Panc1 (cell line): ENCODE measurements around the gene IREB2. TPM values are rescaled to one million over a fixed set of nuclear protein-coding genes. Genes with fewer than 3 reads are reported as not detected.

ENCODE experiments used
- ATAC-seq: fragments of 200-7000 bp; cut with Tn5 transposase; 2 replicates; pipeline ENCODE4 v1.9.1; 2020; ENCODE audit warnings: mild to moderate bottlenecking, moderate library complexity
- BruUV-seq: library from RNA; stranded (reverse); fragments of 400-500 nt; replicated peaks from 2 replicates; lab custom pipeline; 2021; lab: Mats Ljungman, UMichigan
- CTCF ChIA-PET: fragments of 300-600 bp; sonication (Branson Sonifier 250); formaldehyde crosslinking; loops from one replicate; lab custom pipeline; 2022; ENCODE audit warnings: antibody characterized with exemption; lab: Charles Lee
- POLR2A ChIA-PET: fragments of 300-600 bp; sonication (Branson Sonifier 250); formaldehyde crosslinking; loops from one replicate; lab custom pipeline; 2022; ENCODE audit warnings: antibody characterized with exemption; lab: Charles Lee
- DNase-seq: peaks from one replicate; pipeline ENCODE4 v3.0.0-alpha.2; 2010; ENCODE audit warnings: low read depth, low spot score
- H3K27ac ChIP-seq: 2 replicates; pipeline ENCODE4 v1.5.1; 2011; ENCODE audit warnings: mild to moderate bottlenecking, low read length, inconsistent platforms
- H3K27me3 ChIP-seq: fragments of 200-500 bp; sonication (Bioruptor generic); 2 replicates; pipeline ENCODE4 v1.6.0; 2014; ENCODE audit warnings: low read length, inconsistent platforms; ENCODE audit not compliant: control insufficient read depth, insufficient read depth
- H3K36me3 ChIP-seq: fragments of 200-500 bp; sonication (Bioruptor generic); 2 replicates; pipeline ENCODE4 v1.5.1; 2014; ENCODE audit warnings: inconsistent platforms, mild to moderate bottlenecking, low read length, moderate library complexity; ENCODE audit not compliant: control insufficient read depth, insufficient read depth
- H3K4me1 ChIP-seq: 2 replicates; pipeline ENCODE4 v1.5.1; 2011; ENCODE audit warnings: inconsistent platforms, mild to moderate bottlenecking, low read length, moderate library complexity; ENCODE audit not compliant: control insufficient read depth, insufficient read depth
- H3K4me3 ChIP-seq, 2 experiments: 2 replicates each; pipeline ENCODE4 v1.5.1; 2011 to 2012; ENCODE audit warnings: low read depth in 2 of 2, low read length in 2 of 2, mild to moderate bottlenecking in 2 of 2, inconsistent platforms in 1 of 2, moderate library complexity in 1 of 2
- H3K9me3 ChIP-seq: fragments of 200-500 bp; sonication (Bioruptor generic); 2 replicates; pipeline ENCODE4 v1.5.1; 2014; ENCODE audit warnings: low read depth, mild to moderate bottlenecking, inconsistent platforms, low read length, moderate library complexity; ENCODE audit not compliant: control insufficient read depth, insufficient read depth
- POLR2AphosphoS5 ChIP-seq: IDR thresholded peaks from 2 replicates; pipeline ENCODE4 v1.6.1; 2012; ENCODE audit warnings: mild to moderate bottlenecking, low read depth, low read length, moderate library complexity
- SIN3A ChIP-seq: IDR thresholded peaks from 2 replicates; pipeline ENCODE4 v1.6.1; 2012; ENCODE audit warnings: low read depth, mild to moderate bottlenecking, low read length, moderate library complexity, borderline replicate concordance; ENCODE audit not compliant: insufficient read depth
- TCF7L2 ChIP-seq: IDR thresholded peaks from 2 replicates; pipeline ENCODE4 v1.6.1; 2011; ENCODE audit warnings: mild to moderate bottlenecking, low read depth, low read length, inconsistent platforms
- in situ Hi-C: cut with HindIII; loops from 2 replicates; pipeline ENCODE4 v1.10.0; 2016; ENCODE audit warnings: low sequenced_read_pairs, low pct_unique_long_range_greater_than_20kb
- intact Hi-C: fragments of 100-400 bp; cut with micrococcal nuclease; formaldehyde crosslinking; loops from one replicate; pipeline ENCODE4 v1.10.0; 2022; ENCODE audit not compliant: unreplicated experiment
- total RNA-seq: library from RNA; stranded (reverse); gene quantifications from one replicate; pipeline ENCODE4 v1.2.1, GENCODE V29; 2021; ENCODE audit not compliant: unreplicated experiment
- TF ChIP-seq, protein P1 (sequence below): fragments of 450-650 bp; IDR thresholded peaks from 2 replicates; pipeline ENCODE4 v1.5.1; 2017; ENCODE audit warnings: mild to moderate bottlenecking
- TF ChIP-seq, protein P2 (sequence below), 2 experiments: IDR thresholded peaks; 2 replicates each; pipeline ENCODE4 v1.6.1; 2011 to 2012; ENCODE audit warnings: low read depth in 2 of 2, control low read depth in 1 of 2, low read length in 1 of 2, mild to moderate bottlenecking in 1 of 2, moderate library complexity in 1 of 2; ENCODE audit not compliant: insufficient read depth in 1 of 2

IREB2 gene
- total RNA-seq, 1 experiment from 2014 or later: 71.7 TPM

DNA sequence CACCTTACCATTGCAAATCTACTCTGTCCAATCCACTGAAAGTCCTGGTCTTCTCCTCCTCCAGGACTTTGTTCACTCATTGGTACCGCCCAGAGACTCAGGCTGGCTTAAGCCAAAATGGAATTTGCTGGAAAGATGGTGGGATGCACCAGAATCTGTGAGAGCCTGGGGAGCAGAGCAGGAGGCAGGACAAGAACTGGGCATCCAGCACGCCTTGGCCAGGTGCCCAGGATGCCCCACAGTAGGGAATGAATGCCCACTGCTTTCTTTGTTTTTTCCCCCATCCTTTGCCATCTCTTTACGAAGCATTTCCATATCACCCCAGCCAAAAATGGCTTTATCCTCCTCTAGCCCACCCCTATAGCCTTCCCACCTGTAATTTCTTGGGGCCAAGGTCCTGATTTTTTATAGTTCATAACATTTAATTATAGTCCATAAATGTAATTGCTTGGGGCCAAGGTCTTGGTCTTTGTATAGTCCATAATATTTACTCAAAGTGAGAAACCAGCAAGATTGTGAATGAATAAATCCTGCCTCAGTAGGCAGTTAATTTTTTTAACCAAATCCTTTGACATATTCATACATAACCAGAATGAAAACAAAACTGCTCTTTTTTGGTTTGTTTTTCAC lies 23.3 kb upstream of the IREB2 start:
- intact Hi-C loops: loop anchor here (2.0 kb wide), 1 partner anchor 106 kb away; no protein-coding TSS in a partner anchor
- in situ Hi-C loops: no loop called here
- H3K4me3 ChIP-seq: no peak overlapping the region
- no TSS peak for BruUV-seq
- CTCF ChIA-PET: interaction anchor here (0.6 to 1.6 kb wide), 4 partner anchors 69 to 248 kb away, joined by 3 to 9 read pairs (median 3); no protein-coding TSS in a partner anchor
- no peaks in the 10 kb centered on the region for H3K9me3 ChIP-seq
- no peaks in the 10 kb centered on the region for H3K4me1 ChIP-seq
- POLR2A ChIA-PET: no interaction called here
- TF ChIP-seq, protein P1, sequence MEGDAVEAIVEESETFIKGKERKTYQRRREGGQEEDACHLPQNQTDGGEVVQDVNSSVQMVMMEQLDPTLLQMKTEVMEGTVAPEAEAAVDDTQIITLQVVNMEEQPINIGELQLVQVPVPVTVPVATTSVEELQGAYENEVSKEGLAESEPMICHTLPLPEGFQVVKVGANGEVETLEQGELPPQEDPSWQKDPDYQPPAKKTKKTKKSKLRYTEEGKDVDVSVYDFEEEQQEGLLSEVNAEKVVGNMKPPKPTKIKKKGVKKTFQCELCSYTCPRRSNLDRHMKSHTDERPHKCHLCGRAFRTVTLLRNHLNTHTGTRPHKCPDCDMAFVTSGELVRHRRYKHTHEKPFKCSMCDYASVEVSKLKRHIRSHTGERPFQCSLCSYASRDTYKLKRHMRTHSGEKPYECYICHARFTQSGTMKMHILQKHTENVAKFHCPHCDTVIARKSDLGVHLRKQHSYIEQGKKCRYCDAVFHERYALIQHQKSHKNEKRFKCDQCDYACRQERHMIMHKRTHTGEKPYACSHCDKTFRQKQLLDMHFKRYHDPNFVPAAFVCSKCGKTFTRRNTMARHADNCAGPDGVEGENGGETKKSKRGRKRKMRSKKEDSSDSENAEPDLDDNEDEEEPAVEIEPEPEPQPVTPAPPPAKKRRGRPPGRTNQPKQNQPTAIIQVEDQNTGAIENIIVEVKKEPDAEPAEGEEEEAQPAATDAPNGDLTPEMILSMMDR: no peak
- TF ChIP-seq SIN3A (no peak), POLR2AphosphoS5 (no peak), TCF7L2 (no peak)
- TF ChIP-seq, protein P2, sequence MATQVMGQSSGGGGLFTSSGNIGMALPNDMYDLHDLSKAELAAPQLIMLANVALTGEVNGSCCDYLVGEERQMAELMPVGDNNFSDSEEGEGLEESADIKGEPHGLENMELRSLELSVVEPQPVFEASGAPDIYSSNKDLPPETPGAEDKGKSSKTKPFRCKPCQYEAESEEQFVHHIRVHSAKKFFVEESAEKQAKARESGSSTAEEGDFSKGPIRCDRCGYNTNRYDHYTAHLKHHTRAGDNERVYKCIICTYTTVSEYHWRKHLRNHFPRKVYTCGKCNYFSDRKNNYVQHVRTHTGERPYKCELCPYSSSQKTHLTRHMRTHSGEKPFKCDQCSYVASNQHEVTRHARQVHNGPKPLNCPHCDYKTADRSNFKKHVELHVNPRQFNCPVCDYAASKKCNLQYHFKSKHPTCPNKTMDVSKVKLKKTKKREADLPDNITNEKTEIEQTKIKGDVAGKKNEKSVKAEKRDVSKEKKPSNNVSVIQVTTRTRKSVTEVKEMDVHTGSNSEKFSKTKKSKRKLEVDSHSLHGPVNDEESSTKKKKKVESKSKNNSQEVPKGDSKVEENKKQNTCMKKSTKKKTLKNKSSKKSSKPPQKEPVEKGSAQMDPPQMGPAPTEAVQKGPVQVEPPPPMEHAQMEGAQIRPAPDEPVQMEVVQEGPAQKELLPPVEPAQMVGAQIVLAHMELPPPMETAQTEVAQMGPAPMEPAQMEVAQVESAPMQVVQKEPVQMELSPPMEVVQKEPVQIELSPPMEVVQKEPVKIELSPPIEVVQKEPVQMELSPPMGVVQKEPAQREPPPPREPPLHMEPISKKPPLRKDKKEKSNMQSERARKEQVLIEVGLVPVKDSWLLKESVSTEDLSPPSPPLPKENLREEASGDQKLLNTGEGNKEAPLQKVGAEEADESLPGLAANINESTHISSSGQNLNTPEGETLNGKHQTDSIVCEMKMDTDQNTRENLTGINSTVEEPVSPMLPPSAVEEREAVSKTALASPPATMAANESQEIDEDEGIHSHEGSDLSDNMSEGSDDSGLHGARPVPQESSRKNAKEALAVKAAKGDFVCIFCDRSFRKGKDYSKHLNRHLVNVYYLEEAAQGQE (IDR thresholded peaks at IDR 0.05; ENCODE audit: insufficient read depth in 1 of 2, low read depth in 2 of 2, low read length in 1 of 2): no peak
- no peak for DNase-seq
- no peak overlapping the region for H3K27ac ChIP-seq
- H3K36me3 ChIP-seq: no peaks in the 10 kb centered on the region
- H3K27me3 ChIP-seq: peaks cover 2% of the 10 kb centered on the region; the same call in 1 of the 2 replicates
- no peak for ATAC-seq

DNA sequence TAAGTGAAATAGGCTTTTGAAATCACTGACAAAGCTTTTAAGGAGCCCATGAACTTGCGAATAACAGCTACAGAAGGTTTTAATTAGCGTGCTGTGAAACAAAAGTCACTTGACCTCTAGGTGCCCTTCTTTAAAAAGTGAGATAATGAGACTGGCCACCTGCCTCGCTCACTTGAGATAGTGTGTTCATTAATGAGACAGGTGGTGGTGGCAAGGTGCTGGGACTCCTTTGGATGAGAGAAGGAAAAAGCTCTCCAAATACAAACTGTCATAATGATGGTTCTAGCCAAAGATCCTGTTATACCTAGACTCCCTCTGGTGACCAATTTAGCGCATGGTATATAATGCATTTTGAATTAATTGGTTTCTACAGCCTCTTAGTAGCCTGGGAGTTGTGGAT lies 22.7 kb upstream of the IREB2 start:
- POLR2A ChIA-PET: no interaction called here
- no peak for DNase-seq
- no peak for TF ChIP-seq TCF7L2
- TF ChIP-seq SIN3A: no peak
- TF ChIP-seq, protein P2 (IDR thresholded peaks at IDR 0.05; ENCODE audit: insufficient read depth in 1 of 2, low read depth in 2 of 2, low read length in 1 of 2): no peak
- TF ChIP-seq, protein P1: no peak; the same call in 1 of the 2 replicates
- in situ Hi-C loops (no loop called here), intact Hi-C loops (loop anchor here (2.0 kb wide), 1 partner anchor 106 kb away; no protein-coding TSS in a partner anchor)
- Histone ChIP-seq H3K27ac (no peak overlapping the region), H3K27me3 (peaks cover 2% of the 10 kb centered on the region; the same call in 1 of the 2 replicates), H3K4me1 (no peaks in the 10 kb centered on the region), H3K9me3 (no peaks in the 10 kb centered on the region), H3K36me3 (no peaks in the 10 kb centered on the region), H3K4me3 (no peak overlapping the region)
- ATAC-seq: peak; percentile 90
- no TSS peak for BruUV-seq
- CTCF ChIA-PET: interaction anchor here (0.6 to 1.6 kb wide), 4 partner anchors 70 to 248 kb away, joined by 3 to 9 read pairs (median 3); no protein-coding TSS in a partner anchor
